Osteocyte (in vitro differentiated cells): ENCODE results near the gene FCRL5. TPM values are rescaled to one million over a fixed set of nuclear protein-coding genes. Genes with fewer than 3 reads are reported as not detected.

ENCODE experiments used
- DNase-seq: peaks from one replicate; pipeline ENCODE4 v3.0.0; 2021; ENCODE audit warnings: mixed read lengths; ENCODE audit not compliant: unreplicated experiment; ENCODE audit errors: extremely low spot score
- H3K27ac Mint-ChIP-seq: one replicate; pipeline ENCODE4 v1.8.0; 2021; ENCODE audit warnings: mild to moderate bottlenecking, mixed read lengths; ENCODE audit not compliant: unreplicated experiment
- H3K27me3 Mint-ChIP-seq: one replicate; pipeline ENCODE4 v1.8.0; 2021; ENCODE audit warnings: mixed read lengths; ENCODE audit not compliant: unreplicated experiment
- H3K36me3 Mint-ChIP-seq: one replicate; pipeline ENCODE4 v1.8.0; 2021; ENCODE audit warnings: mixed read lengths; ENCODE audit not compliant: unreplicated experiment
- H3K4me1 Mint-ChIP-seq: one replicate; pipeline ENCODE4 v1.8.0; 2021; ENCODE audit warnings: mixed read lengths; ENCODE audit not compliant: unreplicated experiment
- H3K4me3 Mint-ChIP-seq: one replicate; pipeline ENCODE4 v1.8.0; 2021; ENCODE audit warnings: mild to moderate bottlenecking, moderate library complexity, mixed read lengths; ENCODE audit not compliant: unreplicated experiment
- H3K9me3 Mint-ChIP-seq: one replicate; pipeline ENCODE4 v1.8.0; 2021; ENCODE audit warnings: mixed read lengths; ENCODE audit not compliant: unreplicated experiment
- total RNA-seq: library from RNA; stranded (reverse); gene quantifications from 2 replicates; pipeline ENCODE4 v1.2.1, GENCODE V29; 2021
- TF ChIP-seq, protein P1 (sequence below): fragments of 200-600 bp; sonication (generic); IDR thresholded peaks from 2 replicates; pipeline ENCODE4 v1.5.0; 2021; ENCODE audit warnings: antibody characterized with exemption, mild to moderate bottlenecking, moderate library complexity

The FCRL5 gene
- total RNA-seq, 1 donor from 2014 or later = not detected

DNA sequence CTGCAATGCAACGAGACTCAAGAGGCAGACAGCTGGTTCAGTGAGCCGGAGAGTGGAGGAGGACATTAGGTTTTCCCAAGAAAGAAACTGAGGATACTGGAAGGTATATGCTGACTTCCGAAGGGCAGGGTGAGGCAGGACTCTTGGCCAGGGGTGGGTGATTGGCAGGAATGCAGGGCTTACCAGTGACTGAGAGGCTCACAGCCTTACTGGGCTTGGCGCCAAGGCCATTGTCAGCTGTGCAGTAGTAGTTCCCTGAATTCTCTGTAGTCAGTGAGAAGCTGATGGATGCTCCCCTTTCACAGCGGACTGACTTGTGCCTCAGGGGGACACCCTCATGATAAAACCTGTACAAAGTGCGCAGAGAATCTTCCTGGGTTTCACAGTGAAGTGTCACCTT, 9.6 kb downstream of the FCRL5 start:
- no peak overlapping the region for H3K4me3 Mint-ChIP-seq
- no peak for DNase-seq
- H3K27me3 Mint-ChIP-seq = no peaks in the 10 kb centered on the region
- no peaks in the 10 kb centered on the region for H3K36me3 Mint-ChIP-seq
- H3K27ac Mint-ChIP-seq = no peak overlapping the region
- TF ChIP-seq, protein P1, sequence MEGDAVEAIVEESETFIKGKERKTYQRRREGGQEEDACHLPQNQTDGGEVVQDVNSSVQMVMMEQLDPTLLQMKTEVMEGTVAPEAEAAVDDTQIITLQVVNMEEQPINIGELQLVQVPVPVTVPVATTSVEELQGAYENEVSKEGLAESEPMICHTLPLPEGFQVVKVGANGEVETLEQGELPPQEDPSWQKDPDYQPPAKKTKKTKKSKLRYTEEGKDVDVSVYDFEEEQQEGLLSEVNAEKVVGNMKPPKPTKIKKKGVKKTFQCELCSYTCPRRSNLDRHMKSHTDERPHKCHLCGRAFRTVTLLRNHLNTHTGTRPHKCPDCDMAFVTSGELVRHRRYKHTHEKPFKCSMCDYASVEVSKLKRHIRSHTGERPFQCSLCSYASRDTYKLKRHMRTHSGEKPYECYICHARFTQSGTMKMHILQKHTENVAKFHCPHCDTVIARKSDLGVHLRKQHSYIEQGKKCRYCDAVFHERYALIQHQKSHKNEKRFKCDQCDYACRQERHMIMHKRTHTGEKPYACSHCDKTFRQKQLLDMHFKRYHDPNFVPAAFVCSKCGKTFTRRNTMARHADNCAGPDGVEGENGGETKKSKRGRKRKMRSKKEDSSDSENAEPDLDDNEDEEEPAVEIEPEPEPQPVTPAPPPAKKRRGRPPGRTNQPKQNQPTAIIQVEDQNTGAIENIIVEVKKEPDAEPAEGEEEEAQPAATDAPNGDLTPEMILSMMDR = no peak
- H3K4me1 Mint-ChIP-seq = no peaks in the 10 kb centered on the region
- H3K9me3 Mint-ChIP-seq = no peaks in the 10 kb centered on the region

DNA sequence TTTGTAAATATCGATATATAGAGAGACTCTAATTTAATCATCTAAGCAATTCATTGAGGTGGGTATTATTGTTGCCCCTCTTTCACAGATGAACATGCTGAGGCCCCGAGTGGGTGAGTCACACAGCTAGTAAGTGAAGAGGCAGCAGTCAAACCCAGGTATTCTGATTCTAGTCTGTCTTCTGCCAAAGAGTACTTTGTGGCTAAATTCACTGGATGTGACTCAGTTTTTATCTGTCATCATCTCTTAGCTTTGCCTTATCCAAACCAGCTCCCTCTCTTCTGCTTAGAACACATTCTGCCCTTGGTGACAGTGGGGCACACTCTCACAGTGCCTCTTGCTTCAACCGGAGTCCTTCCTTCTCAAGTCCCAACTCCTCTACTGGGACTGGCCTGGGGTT, 11.5 kb downstream of the FCRL5 start:
- no peak overlapping the region for H3K4me3 Mint-ChIP-seq
- H3K27me3 Mint-ChIP-seq = no peaks in the 10 kb centered on the region
- no peak for DNase-seq
- H3K9me3 Mint-ChIP-seq = no peaks in the 10 kb centered on the region
- H3K4me1 Mint-ChIP-seq = no peaks in the 10 kb centered on the region
- TF ChIP-seq, protein P1 = no peak
- H3K36me3 Mint-ChIP-seq = no peaks in the 10 kb centered on the region
- no peak overlapping the region for H3K27ac Mint-ChIP-seq

DNA sequence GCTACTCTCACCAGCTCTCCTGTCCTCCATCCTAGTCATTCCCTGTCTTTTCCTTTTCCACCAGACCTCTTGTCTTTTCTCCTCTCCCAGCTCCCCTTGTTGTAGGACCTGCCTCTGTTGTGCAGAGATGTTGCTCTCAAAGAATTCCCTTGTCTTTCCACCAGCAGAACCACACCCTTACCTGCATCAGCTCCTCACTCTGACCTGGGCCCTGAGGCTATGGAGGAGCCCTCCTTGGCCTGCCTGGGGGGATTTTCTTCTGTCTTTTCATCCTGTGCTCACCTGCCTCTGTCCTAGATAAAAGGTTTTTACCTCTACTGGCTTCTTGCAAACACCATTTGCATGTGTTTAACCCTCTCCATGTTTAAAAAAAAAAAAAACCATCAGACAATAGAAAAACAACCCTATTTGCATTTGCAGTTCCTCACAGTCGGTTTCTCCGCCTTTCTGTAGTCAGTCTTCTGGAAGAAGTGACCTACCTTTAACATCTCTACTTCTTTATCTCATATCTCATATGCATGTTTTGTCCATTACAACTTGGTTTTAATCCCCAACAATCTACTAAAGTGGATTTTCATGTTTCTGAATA, 12.1 kb downstream of the FCRL5 start:
- Mint-ChIP-seq H3K4me3 (no peak overlapping the region), H3K36me3 (no peaks in the 10 kb centered on the region), H3K9me3 (no peaks in the 10 kb centered on the region), H3K4me1 (no peaks in the 10 kb centered on the region), H3K27ac (no peak overlapping the region), H3K27me3 (no peaks in the 10 kb centered on the region)
- TF ChIP-seq, protein P1 = no peak
- DNase-seq = no peak

DNA sequence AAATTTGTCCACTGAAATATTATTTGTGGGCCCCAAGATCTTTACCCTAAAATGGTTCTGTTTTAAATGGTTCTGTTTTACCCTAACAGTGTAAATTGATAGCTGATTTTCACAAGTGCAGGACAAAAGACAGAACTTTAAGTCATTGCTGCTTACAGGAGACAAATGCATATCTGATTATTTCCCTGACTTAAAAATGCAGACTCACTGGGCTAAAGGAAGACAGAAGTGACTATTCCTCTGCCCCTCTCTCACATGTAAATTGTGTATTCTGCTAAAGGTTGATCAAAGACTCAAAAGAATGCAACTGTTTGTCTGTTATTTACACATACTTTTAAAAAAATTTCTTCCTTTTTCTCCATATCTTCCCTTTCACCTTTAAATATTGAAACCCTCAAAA, 12.7 kb downstream of the FCRL5 start:
- Mint-ChIP-seq H3K4me1 (no peaks in the 10 kb centered on the region), H3K27ac (no peak overlapping the region), H3K4me3 (no peak overlapping the region), H3K36me3 (no peaks in the 10 kb centered on the region), H3K9me3 (no peaks in the 10 kb centered on the region), H3K27me3 (no peaks in the 10 kb centered on the region)
- TF ChIP-seq, protein P1 = no peak
- DNase-seq = no peak

DNA sequence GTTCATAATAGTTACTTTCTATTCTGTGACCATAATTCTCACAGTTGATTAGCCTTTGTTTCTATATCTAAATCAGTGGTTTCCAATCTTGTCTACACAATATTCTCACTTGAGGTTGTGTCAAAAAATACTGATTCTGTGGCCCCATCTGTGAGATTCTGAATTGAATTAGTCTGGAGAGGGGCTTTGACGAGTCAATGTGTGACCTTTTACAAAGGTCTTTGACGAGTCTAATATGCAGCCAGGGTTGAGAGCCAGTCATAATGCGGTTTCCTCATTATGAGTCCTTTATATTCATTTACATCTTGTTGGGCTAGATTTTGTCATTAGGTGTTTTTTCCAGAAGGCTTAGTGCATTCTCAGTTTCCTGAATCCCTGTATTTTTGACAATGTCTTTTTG, 19.7 kb downstream of the FCRL5 start:
- Mint-ChIP-seq H3K4me3 (no peak overlapping the region), H3K36me3 (no peaks in the 10 kb centered on the region), H3K4me1 (no peaks in the 10 kb centered on the region), H3K9me3 (no peaks in the 10 kb centered on the region), H3K27ac (no peak overlapping the region), H3K27me3 (peaks cover 9% of the 10 kb centered on the region)
- no peak for DNase-seq
- TF ChIP-seq, protein P1 = no peak
